ENCODE measurements around the gene AGER. TPM values are rescaled to one million over a fixed set of nuclear protein-coding genes. Genes with fewer than 3 reads are reported as not detected.

Gene AGER
- total RNA-seq, 2 donors from 2014 or later, result 3.0 to 4.9 TPM

GRCh38 chr6:32149092-32149755, 34.8 kb downstream of the AGER start:
- ATAC-seq, result no peak
- peaks cover 0 to 8% of the 10 kb centered on the region in 2 donors for H3K27me3 ChIP-seq
- peak in 1 of 7 experiments; percentile 1 for TF ChIP-seq CTCF (IDR thresholded peaks at IDR 0.05)
- no peak for TF ChIP-seq POLR2A (IDR thresholded peaks at IDR 0.05)
- no peak for DNase-seq
- peaks cover 23% of the 10 kb centered on the region for H3K4me1 ChIP-seq
- H3K36me3 ChIP-seq (replicated peaks in 1 of 2; ENCODE audit: insufficient read depth in 1 of 2, low read depth in 2 of 2), result no peaks in the 10 kb centered on the region
- H3K27ac ChIP-seq, result no peak overlapping the region
- H3K4me3 ChIP-seq, result no peak overlapping the region
- 25 to 35% methylated on average over 11 to 46 of the region's 47 CpGs for WGBS, 2 donors
- H3K9me3 ChIP-seq, result no peaks in the 10 kb centered on the region
- intact Hi-C loops (cut with DNase I), result no loop called here

GRCh38 chr6:32148289-32149091, 35.6 kb downstream of the AGER start:
- DNase-seq, result peak; percentile 71 to 84 (median 80)
- H3K4me1 ChIP-seq, result peaks cover 20% of the 10 kb centered on the region
- ATAC-seq, result peak; percentile 86
- peaks cover 0 to 8% of the 10 kb centered on the region in 2 donors for H3K27me3 ChIP-seq
- WGBS, 2 donors, result 11 to 20% methylated on average over 35 to 39 of the region's 39 CpGs
- H3K4me3 ChIP-seq, result peak overlapping the region in 1 of 2 donors; percentile 5
- no peak overlapping the region for H3K27ac ChIP-seq
- TF ChIP-seq POLR2A (IDR thresholded peaks at IDR 0.05) (no peak), CTCF (IDR thresholded peaks at IDR 0.05) (peak in 5 of 7 experiments; percentile 4 to 26 (median 18))
- no peaks in the 10 kb centered on the region for H3K9me3 ChIP-seq
- intact Hi-C loops (cut with DNase I), result no loop called here
- no peaks in the 10 kb centered on the region for H3K36me3 ChIP-seq (replicated peaks in 1 of 2; ENCODE audit: insufficient read depth in 1 of 2, low read depth in 2 of 2)

GRCh38 chr6:32147401-32148132, 36.5 kb downstream of the AGER start:
- no peak overlapping the region for H3K27ac ChIP-seq
- intact Hi-C loops (cut with DNase I), result no loop called here
- WGBS, 2 donors, result 85% methylated on average over 4 of the region's 4 CpGs
- no peak overlapping the region for H3K4me3 ChIP-seq
- DNase-seq, result no peak
- no peak for ATAC-seq
- H3K4me1 ChIP-seq, result peaks cover 13% of the 10 kb centered on the region
- H3K27me3 ChIP-seq, result peaks cover 0 to 8% of the 10 kb centered on the region in 2 donors
- H3K9me3 ChIP-seq, result no peaks in the 10 kb centered on the region
- TF ChIP-seq POLR2A (IDR thresholded peaks at IDR 0.05) (no peak), CTCF (IDR thresholded peaks at IDR 0.05) (no peak)
- no peaks in the 10 kb centered on the region for H3K36me3 ChIP-seq (replicated peaks in 1 of 2; ENCODE audit: insufficient read depth in 1 of 2, low read depth in 2 of 2)

GRCh38 chr6:32146687-32147086, 37.4 kb downstream of the AGER start:
- intact Hi-C loops (cut with DNase I), result no loop called here
- ATAC-seq, result no peak
- 32 to 44% methylated on average over 4 of the region's 4 CpGs for WGBS, 2 donors
- Histone ChIP-seq H3K27ac (no peak overlapping the region), H3K4me1 (peaks cover 13% of the 10 kb centered on the region), H3K4me3 (no peak overlapping the region), H3K36me3 (replicated peaks in 1 of 2; ENCODE audit: insufficient read depth in 1 of 2, low read depth in 2 of 2) (no peaks in the 10 kb centered on the region), H3K9me3 (no peaks in the 10 kb centered on the region), H3K27me3 (peaks cover 0 to 8% of the 10 kb centered on the region in 2 donors)
- no peak for DNase-seq
- TF ChIP-seq POLR2A (IDR thresholded peaks at IDR 0.05) (no peak), CTCF (IDR thresholded peaks at IDR 0.05) (no peak)
